ENCODE results near the gene RFWD3.

- TF ChIP-seq ATF4 (CRISPR knock-in tag; IDR thresholded peaks at IDR 0.05) (no peak), E2F1 (CRISPR knock-in tag; IDR thresholded peaks at IDR 0.05) (no peak), ZKSCAN1 (IDR thresholded peaks at IDR 0.05; ENCODE audit: low read length) (no peak), GMEB1 (CRISPR knock-in tag; IDR thresholded peaks at IDR 0.05; ENCODE audit: borderline replicate concordance) (no peak), NCOA1 (CRISPR knock-in tag; IDR thresholded peaks at IDR 0.05) (no peak), ZNF549 (CRISPR knock-in tag; IDR thresholded peaks at IDR 0.05) (no peak), CENPT (CRISPR knock-in tag; IDR thresholded peaks at IDR 0.05; ENCODE audit: low read depth) (no peak)
Measured at GRCh38 chr16:74699666-74700065, 33.0 kb upstream of the RFWD3 start.

Data from HepG2 (cell line).